Activated CD4-positive, alpha-beta T cell treated with anti-CD3 and anti-CD28 coated beads, Interleukin-2, amount 10 ng/mL, durations not matched to agents 24 days and 14 days (primary cell): ENCODE measurements around the gene G6PC2. TPM values are rescaled to one million over a fixed set of nuclear protein-coding genes. Genes with fewer than 3 reads are reported as not detected.
"Not testable (repeated sequence)": the region's sequence is repeated elsewhere in the genome, so short reads cannot be mapped to it uniquely, and the experiment has no call there.

Source experiments
- DNase-seq: peaks from one replicate; pipeline ENCODE4 v3.0.0; 2022
- H3K27ac Mint-ChIP-seq: one replicate; pipeline ENCODE4 v1.8.0; 2022; ENCODE audit warnings: mild to moderate bottlenecking, mixed read lengths
- H3K27me3 Mint-ChIP-seq: one replicate; pipeline ENCODE4 v1.8.0; 2022; ENCODE audit warnings: mixed read lengths
- H3K36me3 Mint-ChIP-seq: one replicate; pipeline ENCODE4 v1.8.0; 2022; ENCODE audit warnings: low read depth, mild to moderate bottlenecking, mixed read lengths
- H3K4me1 Mint-ChIP-seq: one replicate; pipeline ENCODE4 v1.8.0; 2021; ENCODE audit warnings: mixed read lengths
- H3K4me3 Mint-ChIP-seq: one replicate; pipeline ENCODE4 v1.8.0; 2022; ENCODE audit warnings: mild to moderate bottlenecking, moderate library complexity, mixed read lengths
- H3K9me3 Mint-ChIP-seq: one replicate; pipeline ENCODE4 v1.8.0; 2021; ENCODE audit warnings: mixed read lengths
- intact Hi-C: fragments of 100-400 bp; cut with micrococcal nuclease; formaldehyde crosslinking; loops from one replicate; pipeline ENCODE4 v1.15.1; 2023
- total RNA-seq: library from RNA; stranded (reverse); gene quantifications from 2 replicates; pipeline ENCODE4 v1.2.3, GENCODE V29; 2022

The G6PC2 gene
- total RNA-seq, 1 donor from 2014 or later: not detected

DNA sequence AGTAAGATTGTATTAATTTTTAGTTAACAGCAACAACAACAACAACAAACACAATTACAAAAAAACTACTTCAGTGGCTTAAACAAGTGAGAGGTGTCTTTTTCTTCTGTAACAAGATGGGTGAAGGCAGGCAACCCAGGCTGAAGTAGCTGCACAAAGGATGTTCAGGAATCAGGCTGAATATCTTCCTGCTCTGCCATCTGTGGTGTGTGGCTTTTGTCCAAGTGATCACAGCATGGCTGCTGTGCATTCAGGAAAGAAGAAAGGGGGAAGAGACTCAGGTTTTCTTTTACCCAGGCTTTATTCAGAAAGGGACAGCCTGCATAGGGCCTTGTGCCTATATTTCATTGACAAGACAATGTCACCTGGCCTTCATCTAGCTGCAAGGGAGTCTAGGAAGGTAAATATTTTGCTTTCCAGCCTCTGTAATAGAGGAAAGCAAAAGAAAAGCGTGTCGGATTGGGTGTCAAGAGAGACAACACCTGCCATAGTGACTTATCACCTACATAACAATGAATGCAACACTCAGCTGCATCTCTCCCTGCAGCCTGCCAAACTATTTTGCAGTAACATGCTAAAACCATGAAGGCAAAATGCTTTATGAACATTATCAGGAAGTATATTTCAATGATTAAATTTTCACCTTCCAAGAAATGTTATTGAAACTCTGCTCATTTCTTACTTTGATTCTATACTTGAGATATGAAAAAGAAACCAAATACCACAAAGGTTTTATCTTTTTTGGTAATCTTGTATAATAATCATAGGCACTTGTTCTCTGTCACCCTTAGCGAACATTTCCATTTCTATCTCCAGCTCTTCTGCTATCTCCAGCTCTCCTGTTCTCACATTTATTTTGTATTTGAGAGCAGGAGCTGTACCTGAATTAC is 14.6 kb downstream of the G6PC2 start:
- no peak for DNase-seq
- H3K27me3 Mint-ChIP-seq: peaks cover 37% of the 10 kb centered on the region

GRCh38 chr2:168916331-168916675 is 15.2 kb downstream of the G6PC2 start:
- Mint-ChIP-seq H3K9me3 (peaks cover 4% of the 10 kb centered on the region), H3K4me3 (no peak overlapping the region), H3K27ac (no peak overlapping the region), H3K27me3 (peaks cover 37% of the 10 kb centered on the region), H3K4me1 (peaks cover 9% of the 10 kb centered on the region), H3K36me3 (peaks cover 2% of the 10 kb centered on the region)
- intact Hi-C loops: no loop called here
- DNase-seq: no peak

More for the DNA sequence above, 14.6 kb downstream of the G6PC2 start:
- H3K27ac Mint-ChIP-seq: no peak overlapping the region
- H3K4me1 Mint-ChIP-seq: peaks cover 9% of the 10 kb centered on the region
- H3K4me3 Mint-ChIP-seq: no peak overlapping the region
- intact Hi-C loops: no loop called here
- peaks cover 2% of the 10 kb centered on the region for H3K36me3 Mint-ChIP-seq
- H3K9me3 Mint-ChIP-seq: peaks cover 4% of the 10 kb centered on the region

DNA sequence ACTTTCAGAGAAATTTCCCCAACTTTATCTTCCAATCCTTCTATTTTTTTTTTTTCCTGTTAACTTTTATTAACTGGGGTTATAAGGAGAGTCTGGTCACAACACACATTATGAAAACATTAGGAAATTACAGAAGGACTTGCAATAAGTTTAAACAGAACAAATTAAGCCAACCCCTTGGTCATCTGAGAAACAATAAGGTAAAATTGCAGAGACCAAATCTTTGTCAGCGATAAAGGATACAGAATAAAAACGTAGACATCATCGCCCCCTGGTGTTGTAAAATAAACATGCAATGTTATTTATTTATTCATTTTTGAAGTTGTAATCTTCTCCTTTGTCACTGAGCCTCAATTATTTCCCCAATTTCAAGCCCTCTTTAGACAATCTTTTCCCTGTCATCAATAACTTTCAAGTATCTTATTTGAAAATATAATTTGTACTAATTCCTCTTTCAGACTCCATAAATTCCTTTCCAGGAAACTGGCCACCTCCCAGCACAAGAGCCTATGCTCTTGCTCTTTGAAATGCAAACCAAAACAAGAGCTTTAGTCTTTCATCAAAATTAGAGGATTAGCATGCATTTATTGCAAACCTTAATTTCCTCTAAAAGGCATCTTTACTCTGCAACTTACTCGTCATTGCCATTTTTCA is 19.5 kb downstream of the G6PC2 start:
- intact Hi-C loops: loop anchor here (1.0 kb wide), 2 partner anchors 147 to 574 kb away; no protein-coding TSS in a partner anchor

DNA sequence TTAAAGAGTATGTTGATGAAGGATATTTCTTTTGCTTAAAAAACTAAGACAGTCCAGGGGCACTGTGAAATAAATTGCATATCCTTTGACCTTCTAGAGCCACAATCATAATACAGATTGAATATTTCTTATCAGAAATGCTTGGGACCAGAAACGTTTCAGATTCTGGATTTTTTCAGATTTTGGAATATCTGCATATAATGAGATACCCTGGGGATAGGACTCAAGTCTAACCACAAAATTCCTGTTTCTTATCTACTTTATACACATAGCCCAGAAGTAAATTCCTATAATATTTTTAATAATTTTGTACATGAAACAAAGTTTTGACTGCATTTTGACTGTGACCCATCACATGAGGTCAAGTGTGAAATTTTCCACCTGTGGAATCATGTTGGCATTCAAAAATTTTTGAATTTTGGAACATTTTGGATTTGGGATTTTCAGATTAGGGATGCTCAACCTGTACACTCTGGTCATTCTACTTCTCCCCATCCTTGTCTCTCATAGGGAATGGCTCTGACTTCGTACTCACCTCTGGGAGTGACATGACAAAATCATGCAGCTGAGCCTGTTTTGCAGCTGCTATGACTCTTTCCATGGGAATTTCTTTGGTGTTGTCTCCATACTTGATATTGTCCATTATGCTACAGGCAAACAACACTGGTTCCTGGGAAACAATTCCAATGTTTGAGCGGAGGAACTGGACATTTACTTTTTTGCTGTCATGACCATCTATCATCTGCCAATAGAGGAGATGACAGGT is 25.7 kb downstream of the G6PC2 start:
- no peaks in the 10 kb centered on the region for H3K4me1 Mint-ChIP-seq
- no peak for DNase-seq
- no peaks in the 10 kb centered on the region for H3K9me3 Mint-ChIP-seq
- no peak overlapping the region for H3K4me3 Mint-ChIP-seq
- peaks cover 62% of the 10 kb centered on the region for H3K27me3 Mint-ChIP-seq
- no peaks in the 10 kb centered on the region for H3K36me3 Mint-ChIP-seq
- H3K27ac Mint-ChIP-seq: no peak overlapping the region
- intact Hi-C loops: no loop called here

More for the DNA sequence above, 19.5 kb downstream of the G6PC2 start:
- no peaks in the 10 kb centered on the region for H3K9me3 Mint-ChIP-seq
- H3K36me3 Mint-ChIP-seq: no peaks in the 10 kb centered on the region
- H3K4me1 Mint-ChIP-seq: peaks cover 2% of the 10 kb centered on the region
- peak; percentile 66 for DNase-seq
- no peak overlapping the region for H3K27ac Mint-ChIP-seq
- no peak overlapping the region for H3K4me3 Mint-ChIP-seq
- peaks cover 37% of the 10 kb centered on the region for H3K27me3 Mint-ChIP-seq

DNA sequence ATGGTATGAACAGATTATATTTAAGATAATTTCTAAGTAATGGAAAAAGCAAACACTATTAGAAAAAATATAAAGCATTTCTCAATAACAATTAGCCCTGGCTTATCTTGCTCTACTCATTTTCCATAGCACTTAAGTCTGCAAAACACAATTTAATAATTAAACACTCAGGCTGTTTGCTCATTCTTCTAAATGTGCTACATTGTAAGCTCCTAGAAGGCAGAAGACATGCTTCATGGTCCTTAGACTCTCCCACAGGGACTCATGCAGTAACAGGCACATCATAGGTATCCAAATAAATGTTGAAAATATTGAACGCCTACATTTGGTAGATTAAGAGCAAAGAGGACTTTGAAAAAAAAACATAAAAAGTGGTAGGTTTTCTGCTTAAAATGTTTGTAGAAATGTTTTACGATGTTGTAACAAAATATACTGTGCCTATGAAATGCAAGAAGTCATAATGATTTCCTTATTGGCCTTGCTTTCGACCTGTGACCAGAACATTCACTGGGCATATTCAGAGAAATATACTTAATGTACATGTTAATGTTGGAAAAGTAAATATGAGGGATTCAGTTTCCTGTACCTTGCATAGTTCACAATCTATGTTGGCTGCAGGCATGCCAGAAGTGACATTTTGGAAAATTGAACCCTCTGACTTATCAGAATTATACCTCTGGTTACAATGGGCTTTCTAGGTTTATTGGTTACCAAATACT is 27.2 kb downstream of the G6PC2 start:
- DNase-seq: no peak
- H3K27me3 Mint-ChIP-seq: peaks cover 51% of the 10 kb centered on the region

DNA sequence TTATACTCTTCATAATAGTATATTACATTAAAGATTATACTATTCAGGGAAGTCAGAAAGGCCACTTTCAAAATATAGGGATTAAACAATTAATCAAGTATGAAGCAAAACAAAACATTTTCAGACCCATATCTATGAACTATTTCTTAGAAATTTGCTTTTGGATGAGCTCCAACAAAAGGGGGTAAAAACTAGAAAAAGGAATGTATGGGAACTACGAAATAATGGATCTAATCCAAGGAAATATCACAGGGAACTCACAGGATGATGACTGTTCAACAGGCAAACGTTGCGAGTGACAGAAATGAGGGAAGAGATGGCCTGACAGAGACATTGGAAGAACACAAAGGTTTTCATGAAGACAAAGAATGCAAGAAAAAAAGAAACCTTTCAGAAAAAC is 27.9 kb downstream of the G6PC2 start:
- Mint-ChIP-seq H3K4me1 (no peaks in the 10 kb centered on the region), H3K27ac (no peak overlapping the region), H3K36me3 (no peaks in the 10 kb centered on the region), H3K4me3 (no peak overlapping the region), H3K9me3 (peaks cover 5% of the 10 kb centered on the region), H3K27me3 (peaks cover 48% of the 10 kb centered on the region)
- intact Hi-C loops: no loop called here
- DNase-seq: no peak

More for the DNA sequence above, 27.2 kb downstream of the G6PC2 start:
- intact Hi-C loops: no loop called here
- Mint-ChIP-seq H3K9me3 (peaks cover 5% of the 10 kb centered on the region), H3K36me3 (no peaks in the 10 kb centered on the region), H3K4me1 (no peaks in the 10 kb centered on the region), H3K27ac (no peak overlapping the region), H3K4me3 (no peak overlapping the region)

- Mint-ChIP-seq H3K27me3 (peaks cover 45% of the 10 kb centered on the region), H3K4me1 (no peaks in the 10 kb centered on the region), H3K36me3 (no peaks in the 10 kb centered on the region), H3K4me3 (no peak overlapping the region), H3K9me3 (peaks cover 5% of the 10 kb centered on the region), H3K27ac (no peak overlapping the region)
- intact Hi-C loops: no loop called here
- DNase-seq: no peak
Observed at GRCh38 chr2:168930242-168930641, 29.2 kb downstream of the G6PC2 start.

- H3K27ac Mint-ChIP-seq, H3K4me1 Mint-ChIP-seq, intact Hi-C loops, H3K36me3 Mint-ChIP-seq, DNase-seq, H3K4me3 Mint-ChIP-seq, H3K9me3 Mint-ChIP-seq: not testable (repeated sequence)
- peaks cover 36% of the 10 kb centered on the region for H3K27me3 Mint-ChIP-seq
Observed at GRCh38 chr2:168932174-168932573, 31.1 kb downstream of the G6PC2 start.

DNA sequence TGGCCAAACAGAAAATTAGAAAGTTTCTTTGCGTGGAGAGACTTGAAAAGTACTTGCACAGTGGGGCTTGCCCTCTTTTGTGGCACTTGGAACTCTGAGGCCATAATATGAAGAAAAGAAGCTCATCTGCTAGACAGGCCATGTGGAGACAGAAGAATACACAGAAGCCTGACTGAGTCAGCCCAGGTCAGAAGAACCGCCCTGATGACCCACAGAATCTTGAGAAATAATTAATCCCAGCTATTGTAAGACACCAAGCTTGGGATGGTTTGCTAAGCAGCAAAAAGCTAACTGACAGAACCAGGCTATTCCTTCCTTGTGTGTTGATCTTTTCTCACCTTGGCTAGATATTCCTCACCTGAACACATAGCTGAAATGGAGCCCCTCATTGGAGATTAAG is 33.7 kb downstream of the G6PC2 start:
- DNase-seq: no peak
- intact Hi-C loops: no loop called here
- no peak overlapping the region for H3K27ac Mint-ChIP-seq
- H3K4me1 Mint-ChIP-seq: no peaks in the 10 kb centered on the region
- H3K4me3 Mint-ChIP-seq: no peak overlapping the region
- peaks cover 5% of the 10 kb centered on the region for H3K9me3 Mint-ChIP-seq
- no peaks in the 10 kb centered on the region for H3K36me3 Mint-ChIP-seq
- peaks cover 20% of the 10 kb centered on the region for H3K27me3 Mint-ChIP-seq

DNA sequence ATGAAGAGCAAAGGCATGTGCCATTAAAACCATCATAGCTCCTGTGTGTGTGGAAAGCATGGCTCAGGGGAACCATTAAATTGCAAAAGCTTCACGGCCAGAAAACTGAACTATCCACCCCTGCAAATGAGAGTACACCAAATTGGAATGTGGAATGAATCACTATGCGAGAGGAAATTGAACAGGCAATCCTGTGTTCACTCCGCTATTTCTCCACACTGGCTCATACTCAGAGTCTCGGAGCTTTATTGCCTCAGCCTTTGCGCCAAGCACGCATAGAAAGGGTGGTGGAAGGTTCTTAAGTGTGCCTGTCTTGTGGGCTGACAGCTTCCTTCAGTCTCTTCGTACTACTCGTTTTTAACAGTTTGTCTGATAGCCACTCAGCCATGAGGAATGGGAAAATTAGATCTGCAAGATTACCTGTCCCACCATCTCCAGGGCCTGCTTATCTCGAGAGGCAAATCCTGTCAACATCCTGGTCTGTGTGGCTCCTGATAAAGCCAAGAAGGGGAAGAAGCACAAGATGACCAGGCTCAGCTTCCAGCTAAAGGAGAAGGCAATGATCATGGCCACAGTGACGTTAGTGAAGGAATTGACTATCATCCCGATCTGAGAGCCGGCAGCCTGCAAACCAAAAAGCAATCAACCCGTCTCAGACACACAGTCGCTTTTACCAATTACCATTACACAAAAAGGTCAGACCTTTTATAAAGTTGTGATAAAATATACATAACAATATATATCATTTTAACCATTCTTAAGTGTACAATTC is 34.9 kb downstream of the G6PC2 start:
- intact Hi-C loops: no loop called here
- Mint-ChIP-seq H3K27me3 (peaks cover 11% of the 10 kb centered on the region), H3K36me3 (no peaks in the 10 kb centered on the region), H3K4me3 (no peak overlapping the region), H3K4me1 (no peaks in the 10 kb centered on the region), H3K27ac (no peak overlapping the region), H3K9me3 (peaks cover 5% of the 10 kb centered on the region)
- DNase-seq: no peak

- intact Hi-C loops: no loop called here
- Mint-ChIP-seq H3K27me3 (peaks cover 12% of the 10 kb centered on the region), H3K4me1 (no peaks in the 10 kb centered on the region), H3K4me3 (no peak overlapping the region), H3K27ac (no peak overlapping the region), H3K9me3 (no peaks in the 10 kb centered on the region), H3K36me3 (no peaks in the 10 kb centered on the region)
- DNase-seq: no peak
Observed at GRCh38 chr2:168939061-168939460, 38.0 kb downstream of the G6PC2 start.

- Mint-ChIP-seq H3K27me3 (peaks cover 16% of the 10 kb centered on the region), H3K36me3 (no peaks in the 10 kb centered on the region), H3K4me3 (no peak overlapping the region), H3K4me1 (no peaks in the 10 kb centered on the region), H3K9me3 (no peaks in the 10 kb centered on the region), H3K27ac (no peak overlapping the region)
- intact Hi-C loops: no loop called here
- DNase-seq: no peak
Observed at GRCh38 chr2:168939918-168940317, 38.8 kb downstream of the G6PC2 start.

GRCh38 chr2:168941297-168941696 is 40.2 kb downstream of the G6PC2 start:
- intact Hi-C loops: no loop called here
- no peak for DNase-seq
- Mint-ChIP-seq H3K27ac (no peak overlapping the region), H3K9me3 (no peaks in the 10 kb centered on the region), H3K27me3 (peaks cover 23% of the 10 kb centered on the region), H3K4me1 (no peaks in the 10 kb centered on the region), H3K4me3 (no peak overlapping the region), H3K36me3 (no peaks in the 10 kb centered on the region)
